GM12878 (cell line): ENCODE data around the gene MAFG. TPM values are rescaled to one million over a fixed set of nuclear protein-coding genes. Genes with fewer than 3 reads are reported as not detected.

Experiments
- ATAC-seq: fragments of 200-7000 bp; cut with Tn5 transposase; 3 replicates; pipeline ENCODE4 v1.9.1; 2020; ENCODE audit warnings: mild to moderate bottlenecking, moderate library complexity
- BruUV-seq: library from RNA; stranded (reverse); fragments of 400-500 nt; replicated peaks from 2 replicates; lab custom pipeline; 2021; lab: Mats Ljungman, UMichigan
- CTCF ChIA-PET: fragments of 300-600 bp; sonication (Branson Sonifier 250); formaldehyde crosslinking; extraction: SDS; loops from one replicate; lab custom pipeline; 2021; ENCODE audit warnings: inconsistent platforms; lab: Yijun Ruan, JAX
- POLR2A ChIA-PET: fragments of 350-600 bp; formaldehyde crosslinking; extraction: SDS; loops from one replicate; lab custom pipeline; 2021; ENCODE audit warnings: inconsistent platforms; lab: Charles Lee
- RAD21 ChIA-PET: fragments of 300-600 bp; sonication (Branson Sonifier 250); formaldehyde crosslinking; loops from one replicate; lab custom pipeline; 2023; ENCODE audit warnings: antibody characterized with exemption; ENCODE audit not compliant: unreplicated experiment; lab: Charles Lee
- SMC1A ChIA-PET: fragments of 300-600 bp; sonication (Branson Sonifier 250); formaldehyde crosslinking; loops from one replicate; lab custom pipeline; 2023; ENCODE audit not compliant: unreplicated experiment, uncharacterized antibody; lab: Charles Lee
- DNase-seq: peaks from one replicate; pipeline ENCODE4 v3.0.0-alpha.2; 2011; ENCODE audit warnings: low read depth, low spot score
- FAIRE-seq: peaks from 3 replicates; lab custom pipeline; 2011; peaks lifted over from hg19 to GRCh38; lab: Jason Lieb, UNC
- H2AFZ ChIP-seq: 2 replicates; pipeline ENCODE4 v1.6.0; 2011; ENCODE audit warnings: low read depth, low read length, control low read depth; ENCODE audit not compliant: control insufficient read depth
- H3K27ac ChIP-seq: 2 replicates; pipeline ENCODE4 v1.5.1; 2011; ENCODE audit warnings: control low read depth; ENCODE audit not compliant: control insufficient read depth, insufficient read depth
- H3K27me3 ChIP-seq, 2 experiments: replicated peaks in 1 of 2; 2 replicates each; pipeline versions ENCODE4 v1.6.0 to v1.6.1; 2011; ENCODE audit warnings: low read length in 1 of 2; ENCODE audit not compliant: control insufficient read depth in 2 of 2, insufficient read depth in 2 of 2
- H3K36me3 ChIP-seq, 2 experiments: 2 replicates each; pipeline ENCODE4 v1.5.1; 2011; ENCODE audit warnings: low read length in 1 of 2; ENCODE audit not compliant: control insufficient read depth in 2 of 2, insufficient read depth in 2 of 2
- H3K4me1 ChIP-seq: 2 replicates; pipeline ENCODE4 v1.6.1; 2011; ENCODE audit warnings: mild to moderate bottlenecking, low read length, moderate library complexity, mixed read lengths; ENCODE audit not compliant: control insufficient read depth, insufficient read depth
- H3K4me2 ChIP-seq: 2 replicates; pipeline ENCODE4 v1.6.0; 2011; ENCODE audit warnings: control low read depth; ENCODE audit not compliant: control insufficient read depth, insufficient read depth
- H3K4me3 ChIP-seq: fragments of 200-600 bp; sonication (generic); 2 replicates; pipeline ENCODE4 v1.5.1; 2016
- H3K79me2 ChIP-seq: 2 replicates; pipeline ENCODE4 v1.6.0; 2011; ENCODE audit warnings: low read length; ENCODE audit not compliant: control insufficient read depth, insufficient read depth
- H3K9ac ChIP-seq: 2 replicates; pipeline ENCODE4 v1.8.0; 2011; ENCODE audit warnings: low read length, control low read depth, mixed read lengths; ENCODE audit not compliant: control insufficient read depth, insufficient read depth
- H3K9me3 ChIP-seq: replicated peaks from 3 replicates; pipeline ENCODE4 v1.5.1; 2011; ENCODE audit warnings: mild to moderate bottlenecking, low read length; ENCODE audit not compliant: control insufficient read depth, insufficient read depth
- H4K20me1 ChIP-seq: 2 replicates; pipeline ENCODE4 v1.6.0; 2011; ENCODE audit not compliant: control insufficient read depth, insufficient read depth
- HSF1 ChIP-seq: fragments of 150-350 bp; IDR thresholded peaks from 2 replicates; pipeline ENCODE4 v1.6.1; 2014; ENCODE audit warnings: mild to moderate bottlenecking, low read depth, low read length
- RUNX3 ChIP-seq: IDR thresholded peaks from 2 replicates; pipeline ENCODE4 v1.6.1; 2012; ENCODE audit warnings: low read length, inconsistent platforms
- WGBS: methylation state at CpG from one replicate; pipeline ENCODE4 v1.1.6; 2016; ENCODE audit warnings: low lambda C conversion rate; ENCODE audit not compliant: insufficient replicate concordance, insufficient coverage; ENCODE audit errors: missing lambda C conversion rate; 5-methylcytosine and 5-hydroxymethylcytosine counted together
- in situ Hi-C: fragments of 300-500 bp; cut with MboI; formaldehyde crosslinking; loops from 9 replicates; pipeline ENCODE4 v1.14.3; 2018; ENCODE audit warnings: mixed read lengths
- intact Hi-C: fragments of 100-400 bp; cut with micrococcal nuclease; formaldehyde crosslinking; loops from one replicate; pipeline ENCODE4 v1.14.2; 2022; ENCODE audit not compliant: unreplicated experiment
- polyA plus RNA-seq, 11 experiments: library from polyadenylated mRNA; depleted of rRNA in 4 of 11; unstranded in 6 of 11; stranded (reverse) in 5 of 11; fragments of >200 nt; fragmentation: Nextera tagmentation in 4 of 11; fragmentation: Illumina TruSeq in 1 of 11; extraction: Ambion mirVana in 4 of 11; extraction: Trizol in 1 of 11; gene quantifications; 1 replicate in 1 of 11; 2 replicates in 10 of 11; pipeline versions ENCODE4 v1.2.1 to v1.2.3, GENCODE V29; 2011 to 2016; ENCODE audit warnings: inconsistent platforms in 2 of 11, missing spikeins in 2 of 11, low read depth in 1 of 11
- total RNA-seq, 4 experiments: library from RNA; depleted of rRNA in 3 of 4; stranded (reverse); fragments of >200 nt in 3 of 4; fragmentation: Illumina TruSeq in 1 of 4; extraction: Trizol in 1 of 4; gene quantifications; 2 replicates each; pipeline versions ENCODE4 v1.2.1 to v1.2.3, GENCODE V29; 2013 to 2021

Gene MAFG
- total and polyA plus RNA-seq, 10 of the 15 experiments (the other 5 are each of a cell fraction or from before 2014, with no cell fraction given) = 0.48 to 20.1 (median 7.6) TPM

- H3K27me3 ChIP-seq = no peaks in the 10 kb centered on the region
These were observed 4.9 kb upstream of the MAFG start for GRCh38 chr17:81932333-81932983.

More at GRCh38 chr17:81932333-81932983, 4.9 kb upstream of the MAFG start:
- TF ChIP-seq HSF1 = no peak
- 0 out of 2 replicates have a peak, but pooled peaks have one; percentile 6 for TF ChIP-seq RUNX3
- 69% methylated on average over 9 of the region's 9 CpGs for WGBS
- DNase-seq = no peak
- POLR2A ChIA-PET = no interaction called here
- H3K4me1 ChIP-seq = peaks cover 17% of the 10 kb centered on the region
- H3K79me2 ChIP-seq = peaks cover 10% of the 10 kb centered on the region
- no peak for ATAC-seq
- H2AFZ ChIP-seq = no peak overlapping the region
- RAD21 ChIA-PET = no interaction called here
- no peak overlapping the region for H3K4me2 ChIP-seq
- in situ Hi-C loops = no loop called here
- SMC1A ChIA-PET = no interaction called here
- no peaks in the 10 kb centered on the region for H3K9me3 ChIP-seq
- H3K36me3 ChIP-seq = peaks cover 0 to 2% of the 10 kb centered on the region in 2 experiments; a peak in 1 of 4 replicates
- FAIRE-seq = no peak
- no peak overlapping the region for H3K9ac ChIP-seq
- no TSS peak for BruUV-seq
- H3K4me3 ChIP-seq = no peak overlapping the region
- H3K27ac ChIP-seq = no peak overlapping the region
- intact Hi-C loops = no loop called here
- CTCF ChIA-PET = no interaction called here
- H4K20me1 ChIP-seq = no peaks in the 10 kb centered on the region
